ENCODE measurements around the gene ST3GAL3.

The ST3GAL3 gene

GRCh38 chr1:43789604-43790550 is 82.5 kb downstream of the ST3GAL3 start:
- no peak for FAIRE-seq

- FAIRE-seq, result no peak
Observed at GRCh38 chr1:43791243-43791642, 83.9 kb downstream of the ST3GAL3 start.

GRCh38 chr1:43796111-43796581 is 88.8 kb downstream of the ST3GAL3 start:
- no peak for FAIRE-seq

GRCh38 chr1:43797891-43798290 is 90.6 kb downstream of the ST3GAL3 start:
- FAIRE-seq, result no peak

- FAIRE-seq, result no peak
Observed at GRCh38 chr1:43799656-43800635, 92.6 kb downstream of the ST3GAL3 start.

GRCh38 chr1:43800771-43801170 is 93.4 kb downstream of the ST3GAL3 start:
- FAIRE-seq, result no peak

GRCh38 chr1:43801203-43801602 is 93.9 kb downstream of the ST3GAL3 start:
- FAIRE-seq, result no peak

- no peak for FAIRE-seq
Observed at GRCh38 chr1:43802356-43802980, 95.1 kb downstream of the ST3GAL3 start.

GRCh38 chr1:43803105-43803504 is 95.8 kb downstream of the ST3GAL3 start:
- FAIRE-seq, result no peak

GRCh38 chr1:43803646-43804045 is 96.3 kb downstream of the ST3GAL3 start:
- FAIRE-seq, result no peak

GRCh38 chr1:43804569-43804968 is 97.2 kb downstream of the ST3GAL3 start:
- no peak for FAIRE-seq

- no peak for FAIRE-seq
Observed at GRCh38 chr1:43805340-43805739, 98.0 kb downstream of the ST3GAL3 start.

GRCh38 chr1:43806183-43806582 is 98.8 kb downstream of the ST3GAL3 start:
- no peak for FAIRE-seq

GRCh38 chr1:43809097-43809673 is 101.8 kb downstream of the ST3GAL3 start:
- no peak for FAIRE-seq

- no peak for FAIRE-seq
Observed at GRCh38 chr1:43812579-43812978, 105.2 kb downstream of the ST3GAL3 start.

- no peak for FAIRE-seq
Observed at GRCh38 chr1:43814401-43814800, 107.1 kb downstream of the ST3GAL3 start.

GRCh38 chr1:43817304-43817939 is 110.1 kb downstream of the ST3GAL3 start:
- no peak for FAIRE-seq

GRCh38 chr1:43818691-43819090 is 111.4 kb downstream of the ST3GAL3 start:
- FAIRE-seq, result peak; percentile 11

GRCh38 chr1:43819357-43819756 is 112.0 kb downstream of the ST3GAL3 start:
- no peak for FAIRE-seq

- no peak for FAIRE-seq
Observed at GRCh38 chr1:43821471-43821870, 114.1 kb downstream of the ST3GAL3 start.

- FAIRE-seq, result peak; percentile 6
Observed at GRCh38 chr1:43822040-43822690, 114.8 kb downstream of the ST3GAL3 start.

Data from A204.1 (cell line).